CD4-positive, alpha-beta T cell treated with Interleukin-15 for 1 hour (primary cell): ENCODE measurements around the gene GPR107.
A peak's percentile ranks its signal among the peaks of the same experiment; 100 is the strongest.

Experiments used
- DNase-seq: peaks from one replicate; pipeline ENCODE4 v3.0.0-alpha.2; 2020

GPR107 gene

GRCh38 chr9:130028493-130029222 lies 25.0 kb upstream of the GPR107 start:
- DNase-seq: no peak

- DNase-seq: no peak
These were observed 24.3 kb upstream of the GPR107 start for GRCh38 chr9:130029223-130029973.

- no peak for DNase-seq
These were observed 23.0 kb upstream of the GPR107 start for GRCh38 chr9:130030651-130031127.

DNA sequence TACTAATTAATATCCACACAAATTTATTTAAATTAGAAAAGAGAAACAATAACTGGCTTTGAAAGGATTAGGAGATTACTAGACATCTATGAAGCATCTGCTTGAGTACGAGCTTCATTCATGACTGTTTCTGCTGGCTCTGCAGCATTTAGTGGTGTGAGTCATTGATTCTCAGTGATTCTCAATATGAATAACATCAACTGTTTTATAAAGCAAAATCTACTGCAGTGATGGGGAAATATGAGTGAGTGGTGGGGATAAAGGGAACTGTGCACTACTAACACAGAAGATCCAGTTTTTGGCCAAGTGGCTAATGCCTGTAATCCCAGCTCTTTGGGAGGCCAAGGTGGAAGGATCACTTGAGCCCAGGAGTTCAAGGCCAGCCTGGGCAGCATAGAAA lies 19.1 kb upstream of the GPR107 start:
- no peak for DNase-seq

DNA sequence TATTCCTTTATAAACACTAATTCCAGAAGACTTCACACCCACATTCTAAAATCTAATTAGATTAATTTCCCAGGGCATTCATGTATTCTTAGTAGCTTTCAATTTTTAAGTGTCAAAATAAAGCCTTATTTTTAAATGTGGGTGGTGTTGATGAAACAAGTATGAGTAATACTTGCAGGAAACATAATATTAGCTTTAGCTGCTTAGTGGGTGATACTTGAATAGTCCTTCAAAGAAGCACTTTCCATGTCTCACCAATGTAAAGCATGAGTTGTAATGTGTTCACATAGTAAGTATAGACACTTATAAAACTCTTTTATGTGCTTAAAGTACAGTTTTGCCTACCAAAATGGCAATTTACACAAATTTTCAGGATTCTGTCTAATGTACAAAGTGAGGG lies 17.6 kb upstream of the GPR107 start:
- no peak for DNase-seq

- DNase-seq: no peak
These were observed 14.1 kb upstream of the GPR107 start for GRCh38 chr9:130039528-130040147.

GRCh38 chr9:130040984-130041647 lies 12.6 kb upstream of the GPR107 start:
- no peak for DNase-seq

DNA sequence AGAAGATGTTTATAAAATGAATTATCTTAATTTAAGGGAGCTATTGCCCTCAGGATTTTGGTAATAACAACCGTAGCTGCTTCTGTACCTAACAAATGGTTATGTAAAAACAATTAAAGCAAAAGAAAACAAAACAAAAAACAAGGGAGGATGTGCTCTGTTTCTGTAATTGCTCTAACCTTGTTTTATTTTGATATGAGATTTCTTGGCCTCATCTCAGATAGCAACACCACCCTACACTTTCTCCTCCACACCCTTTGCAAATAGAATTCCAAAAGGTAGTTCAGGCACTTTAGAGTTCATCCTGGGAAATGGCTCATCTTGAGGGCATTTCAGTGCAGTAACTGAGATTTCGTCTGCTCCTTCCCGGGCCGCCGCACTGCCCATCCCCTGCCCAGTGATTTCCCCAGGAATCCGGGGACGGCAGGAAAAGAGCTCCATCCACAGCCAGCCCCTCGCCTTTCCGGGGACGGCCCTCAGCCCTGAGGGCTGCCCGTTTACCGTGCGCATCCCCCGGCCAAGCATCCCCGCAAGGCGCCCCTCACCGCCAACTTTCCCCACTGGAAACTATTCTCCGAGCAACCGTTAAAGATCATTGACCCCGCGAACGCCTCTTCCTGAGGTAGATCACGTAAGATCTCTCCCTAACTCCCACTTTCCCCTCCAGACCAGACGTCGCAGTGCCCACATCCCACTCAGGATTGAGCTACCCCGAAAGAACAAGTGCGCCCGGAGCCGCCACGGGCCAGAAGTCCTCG lies 11.9 kb upstream of the GPR107 start:
- DNase-seq: no peak

DNA sequence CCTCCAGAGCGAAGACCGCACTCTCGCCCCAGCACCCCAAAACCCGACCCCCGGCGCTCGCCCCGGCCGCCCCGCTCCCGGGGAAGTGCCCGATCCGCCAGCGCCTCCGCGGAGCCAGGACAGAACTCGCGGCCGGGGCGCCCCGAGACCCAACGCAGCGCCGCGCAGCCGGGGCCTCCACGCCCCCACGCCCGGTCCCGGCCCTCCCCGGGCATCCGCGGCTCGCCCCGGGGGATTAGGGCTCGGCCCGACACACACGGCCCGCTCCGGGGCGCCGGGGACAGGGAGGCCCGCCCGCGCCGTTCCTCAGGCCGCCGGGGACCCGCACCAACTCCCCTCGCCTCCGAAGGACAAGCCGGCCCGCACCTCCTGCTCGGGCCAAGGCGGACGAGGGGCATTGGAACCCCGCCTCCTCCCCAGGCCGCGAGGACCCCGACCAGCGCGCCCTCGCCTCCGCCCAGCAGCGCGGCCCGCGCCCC lies 11.3 kb upstream of the GPR107 start:
- no peak for DNase-seq

GRCh38 chr9:130042885-130043653 lies 10.6 kb upstream of the GPR107 start, which contains the start of gene FNBP1:
Gene FNBP1 (minus strand): TSS chr9:130043189. CDS start chr9:130042975, 214 bp downstream.
- DNase-seq: peak; percentile 85

- DNase-seq: no peak
These were observed 9.8 kb upstream of the GPR107 start for GRCh38 chr9:130043654-130044623.

DNA sequence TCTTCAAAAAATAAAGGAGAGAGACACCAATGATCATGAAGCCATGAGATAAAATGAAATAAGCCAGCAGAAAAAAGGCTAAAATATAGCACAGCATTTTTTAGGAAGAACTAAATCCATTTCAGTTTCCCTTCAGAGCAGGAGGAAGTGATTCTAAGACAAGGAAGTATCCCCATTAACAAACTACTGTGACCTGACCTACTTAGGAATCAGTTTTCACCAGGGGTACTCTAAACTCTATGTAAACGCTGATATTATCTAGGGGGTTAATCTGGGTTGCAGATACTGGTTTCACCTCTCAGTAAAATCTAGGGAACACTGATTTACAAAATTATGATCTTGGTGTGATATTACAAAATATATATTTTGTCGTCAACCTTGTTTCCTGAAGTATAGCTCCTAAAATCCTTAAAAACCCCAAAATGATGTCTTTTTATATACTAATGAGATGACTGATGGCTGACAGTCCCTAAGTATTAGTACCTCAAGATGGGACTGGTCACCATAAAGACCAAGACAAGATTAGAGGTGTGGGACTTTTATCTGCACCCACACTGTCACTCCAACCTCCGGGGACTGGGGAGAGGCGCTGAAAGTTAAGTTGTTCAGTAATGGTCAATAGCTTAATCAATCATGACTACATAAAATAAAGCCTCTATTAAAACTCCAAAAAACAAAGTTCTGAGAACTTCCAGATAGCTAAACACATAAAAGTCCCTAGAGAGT lies 7.8 kb upstream of the GPR107 start:
- no peak for DNase-seq

GRCh38 chr9:130049431-130050210 lies 4.1 kb upstream of the GPR107 start:
- DNase-seq: no peak

DNA sequence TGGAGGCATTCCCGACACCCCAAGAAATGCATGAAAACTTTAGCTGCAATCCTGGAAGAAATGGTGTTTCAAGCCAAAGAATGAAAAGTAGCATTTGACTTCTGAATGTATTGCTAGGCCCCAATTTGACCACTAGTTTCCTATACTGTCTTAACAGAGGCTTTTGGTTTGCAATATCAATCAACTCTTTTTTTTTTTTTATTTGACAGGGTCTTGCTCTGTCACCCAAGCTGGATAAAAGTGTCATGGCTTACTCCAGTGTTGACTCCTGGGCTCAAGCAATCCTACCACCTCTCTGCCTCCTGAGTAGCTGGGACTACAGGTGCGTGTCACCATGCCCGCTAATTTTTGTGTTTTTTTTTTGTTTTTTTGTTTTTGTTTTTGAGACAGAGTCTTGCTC lies 3.2 kb upstream of the GPR107 start:
- DNase-seq: no peak

DNA sequence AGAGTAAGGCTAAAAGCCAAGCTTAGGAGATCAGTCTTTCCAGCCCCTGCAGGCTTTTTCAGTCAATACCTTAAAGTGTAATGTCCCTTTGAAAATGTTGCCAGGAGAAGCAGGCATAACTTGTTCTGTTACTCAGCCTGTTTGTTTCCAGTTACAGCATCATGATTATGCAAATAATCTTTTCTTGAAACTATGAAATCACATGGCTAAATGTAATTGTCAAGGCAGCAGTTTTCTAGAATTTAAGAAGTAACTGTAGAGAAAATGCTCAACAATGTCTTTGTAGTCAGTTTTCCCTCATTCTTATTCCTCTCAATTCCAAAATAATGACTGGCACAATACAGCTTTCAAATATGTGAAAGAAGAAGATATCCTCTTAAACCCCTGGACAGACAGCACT lies 1.9 kb upstream of the GPR107 start:
- no peak for DNase-seq

DNA sequence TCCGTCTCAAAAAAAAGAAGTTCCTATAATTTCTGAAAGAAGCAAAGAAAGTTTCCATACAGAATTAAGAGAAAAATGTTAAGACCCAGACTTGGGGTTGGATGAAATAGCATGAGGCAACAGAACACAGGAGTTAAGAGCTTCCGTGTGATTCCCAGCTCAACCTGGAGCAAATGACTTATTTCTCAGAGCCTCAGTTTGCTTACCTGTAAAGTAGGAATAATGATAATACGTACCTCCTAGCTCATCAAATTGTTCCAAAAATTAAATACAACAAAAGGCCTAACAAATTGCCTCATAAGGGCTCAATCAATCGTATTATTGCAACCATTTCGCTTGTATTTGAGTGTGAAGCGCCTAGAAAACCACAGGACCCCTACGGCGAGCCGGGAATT lies 600 bp upstream of the GPR107 start:
- DNase-seq: no peak

DNA sequence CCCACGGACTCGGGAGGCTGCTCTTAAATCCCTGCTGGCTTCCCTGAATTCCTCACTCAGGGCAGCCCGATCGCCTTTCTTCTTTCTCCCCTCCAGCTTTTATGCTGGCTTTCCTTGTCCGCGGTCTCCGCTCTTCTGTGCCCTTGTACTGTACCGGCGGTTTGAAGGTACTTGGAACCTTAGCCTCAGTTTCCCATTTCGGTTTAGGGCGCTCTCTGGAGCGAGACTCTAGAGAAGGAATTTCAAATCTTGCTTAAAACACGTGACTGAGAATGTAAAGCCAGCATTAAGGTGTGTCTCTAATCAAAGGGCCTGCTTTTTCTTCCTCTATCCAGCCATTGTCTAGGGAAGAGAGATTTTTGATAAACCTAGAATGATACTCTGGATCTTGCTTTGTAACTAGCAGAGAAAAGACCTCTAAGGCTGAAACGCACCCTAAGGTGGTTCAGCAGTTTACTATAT lies 650 bp downstream of the GPR107 start:
- no peak for DNase-seq

DNA sequence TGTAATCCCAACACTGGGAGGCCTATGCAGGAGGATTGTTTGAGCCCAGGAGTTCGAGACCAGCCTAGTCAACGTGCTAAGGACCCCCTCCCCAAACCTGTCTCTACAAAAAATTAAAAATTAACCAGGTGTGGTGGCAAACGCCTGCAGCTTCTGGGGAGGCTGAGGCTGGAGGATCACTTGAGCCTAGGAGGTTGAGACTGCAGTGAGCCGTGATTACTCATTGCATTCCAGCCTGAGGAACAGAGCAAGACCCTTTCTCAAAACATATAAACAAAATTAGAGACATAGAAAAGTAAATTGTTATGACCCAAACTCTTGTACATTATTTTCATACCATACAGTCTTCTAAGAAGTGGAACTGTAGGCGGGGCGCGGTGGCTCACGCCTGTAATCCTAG lies 1.1 kb downstream of the GPR107 start:
- DNase-seq: no peak

GRCh38 chr9:130058154-130058553 lies 4.4 kb downstream of the GPR107 start:
- DNase-seq: no peak
